GM13977 (cell line): ENCODE measurements around the gene USP25.

Source experiments
- DNase-seq: peaks from one replicate; pipeline ENCODE4 v3.0.0; 2012; ENCODE audit warnings: low spot score
- in situ Hi-C: fragments of 300-500 bp; cut with MboI; formaldehyde crosslinking; loops from one replicate; pipeline ENCODE4 v1.12.0; 2022; ENCODE audit warnings: low sequenced_read_pairs, low pct_unique_long_range_greater_than_20kb, mixed read lengths, inconsistent platforms; ENCODE audit not compliant: unreplicated experiment
- TF ChIP-seq, protein P1 (sequence below): IDR thresholded peaks from 2 replicates; pipeline ENCODE4 v1.5.1; 2012; ENCODE audit warnings: mild to moderate bottlenecking, control low read depth; ENCODE audit not compliant: insufficient read depth; ENCODE audit errors: extremely low read depth, missing control alignments

USP25 gene

DNA sequence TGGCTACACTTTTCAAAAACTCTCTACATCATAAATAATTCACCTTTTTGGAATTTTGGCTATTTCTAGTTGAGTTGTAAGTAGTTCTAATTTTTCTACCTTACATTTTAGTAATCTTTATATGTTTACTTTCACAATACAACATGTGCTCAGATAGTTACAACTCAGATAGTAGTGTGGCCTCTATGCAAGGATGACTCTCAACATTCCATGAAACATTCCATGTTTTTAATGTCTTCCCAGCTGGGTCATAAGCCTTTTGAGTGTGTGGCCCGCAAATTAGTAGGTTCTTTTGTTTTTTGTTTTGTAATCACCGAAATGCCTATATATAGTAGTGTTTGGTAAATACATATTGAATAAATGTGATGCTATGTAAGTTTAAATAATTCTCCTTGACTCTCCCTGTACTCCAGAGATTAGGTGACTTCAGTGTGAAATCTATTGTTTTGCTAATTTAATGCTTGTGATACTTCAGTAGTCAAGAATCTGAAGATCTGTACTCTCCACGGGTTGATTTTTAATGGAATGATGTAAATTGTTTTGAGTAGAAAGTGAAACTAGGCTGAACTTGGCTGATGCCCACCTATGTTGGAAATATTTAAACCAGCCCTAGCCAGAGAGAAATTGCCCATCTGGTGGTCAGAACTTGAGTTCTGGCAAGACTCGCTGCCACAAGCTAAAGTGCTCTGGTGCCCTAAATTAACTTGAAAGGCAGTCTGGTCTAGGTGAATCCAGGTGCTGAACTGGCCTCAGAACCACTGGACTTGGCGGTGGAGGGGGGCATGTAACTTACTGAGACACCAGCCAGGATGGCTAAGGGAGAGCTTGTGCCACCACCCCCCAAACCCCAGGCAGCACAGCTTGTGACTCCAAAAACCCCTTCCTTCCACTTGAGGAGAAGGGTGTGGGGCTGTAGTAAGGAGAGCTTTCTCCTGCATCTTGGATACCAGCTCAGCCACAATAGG, 165.6 kb downstream of the USP25 start:
- TF ChIP-seq, protein P1, sequence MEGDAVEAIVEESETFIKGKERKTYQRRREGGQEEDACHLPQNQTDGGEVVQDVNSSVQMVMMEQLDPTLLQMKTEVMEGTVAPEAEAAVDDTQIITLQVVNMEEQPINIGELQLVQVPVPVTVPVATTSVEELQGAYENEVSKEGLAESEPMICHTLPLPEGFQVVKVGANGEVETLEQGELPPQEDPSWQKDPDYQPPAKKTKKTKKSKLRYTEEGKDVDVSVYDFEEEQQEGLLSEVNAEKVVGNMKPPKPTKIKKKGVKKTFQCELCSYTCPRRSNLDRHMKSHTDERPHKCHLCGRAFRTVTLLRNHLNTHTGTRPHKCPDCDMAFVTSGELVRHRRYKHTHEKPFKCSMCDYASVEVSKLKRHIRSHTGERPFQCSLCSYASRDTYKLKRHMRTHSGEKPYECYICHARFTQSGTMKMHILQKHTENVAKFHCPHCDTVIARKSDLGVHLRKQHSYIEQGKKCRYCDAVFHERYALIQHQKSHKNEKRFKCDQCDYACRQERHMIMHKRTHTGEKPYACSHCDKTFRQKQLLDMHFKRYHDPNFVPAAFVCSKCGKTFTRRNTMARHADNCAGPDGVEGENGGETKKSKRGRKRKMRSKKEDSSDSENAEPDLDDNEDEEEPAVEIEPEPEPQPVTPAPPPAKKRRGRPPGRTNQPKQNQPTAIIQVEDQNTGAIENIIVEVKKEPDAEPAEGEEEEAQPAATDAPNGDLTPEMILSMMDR = no peak
- in situ Hi-C loops = no loop called here
- no peak for DNase-seq

DNA sequence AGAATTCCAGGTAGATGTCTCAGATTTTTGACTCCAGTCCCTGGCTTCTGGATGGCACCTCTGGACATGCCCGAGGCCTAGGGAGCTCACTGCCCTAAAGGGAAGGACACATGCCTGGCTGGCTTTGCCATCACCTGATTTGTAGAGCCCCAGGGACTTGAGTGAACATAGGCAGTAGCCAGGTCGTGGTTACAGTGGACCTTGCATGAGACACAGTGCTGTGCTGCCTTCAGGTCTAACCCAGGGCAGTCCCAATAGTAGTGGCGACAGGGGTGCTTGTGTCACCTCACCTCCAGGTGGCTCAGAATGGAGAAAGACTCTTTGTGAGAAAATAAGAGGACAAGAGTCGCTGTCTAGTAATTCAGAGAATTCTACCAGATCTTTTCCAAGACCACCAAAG, 166.7 kb downstream of the USP25 start:
- TF ChIP-seq, protein P1 = no peak
- in situ Hi-C loops = no loop called here
- no peak for DNase-seq

DNA sequence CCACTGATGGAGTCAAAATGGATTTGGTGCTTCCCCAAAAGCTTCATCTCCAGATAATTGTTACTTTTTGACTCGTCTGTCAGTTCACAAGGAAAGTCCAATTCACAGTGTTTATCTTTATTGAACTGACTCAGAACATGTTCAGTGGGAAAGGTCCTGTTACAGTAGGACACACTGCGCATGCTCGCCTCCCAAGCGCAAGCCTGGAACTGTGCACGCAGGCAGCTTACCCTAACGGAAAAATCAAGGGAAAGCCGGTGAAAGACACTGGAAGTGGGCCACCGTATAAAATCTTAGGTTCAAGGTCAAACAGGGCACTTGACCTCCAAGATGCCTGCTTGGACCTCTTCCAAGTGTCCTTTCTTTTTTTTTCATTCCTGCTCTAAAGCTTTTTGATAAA, 174.6 kb downstream of the USP25 start:
- DNase-seq = no peak
- in situ Hi-C loops = no loop called here
- TF ChIP-seq, protein P1 = no peak

DNA sequence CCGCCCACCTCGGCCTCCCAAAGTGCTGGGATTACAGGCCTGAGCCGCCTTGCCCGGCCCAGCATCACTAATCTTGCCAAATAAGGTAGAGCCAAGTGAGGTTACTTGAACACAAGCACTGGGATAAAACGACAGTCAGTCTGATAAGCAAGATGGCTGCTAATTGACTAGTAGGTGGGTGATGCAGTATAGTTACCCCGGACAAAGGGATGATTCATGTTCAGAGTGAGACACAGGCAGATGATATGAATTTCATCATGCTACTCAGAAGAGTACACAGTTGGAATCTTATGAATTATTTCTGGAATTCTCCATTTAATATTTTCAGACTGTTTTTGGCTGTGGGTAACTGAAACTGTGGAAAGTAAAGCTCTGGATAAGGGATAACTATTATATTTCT, 178.4 kb downstream of the USP25 start:
- DNase-seq = no peak
- in situ Hi-C loops = no loop called here
- TF ChIP-seq, protein P1 = no peak

DNA sequence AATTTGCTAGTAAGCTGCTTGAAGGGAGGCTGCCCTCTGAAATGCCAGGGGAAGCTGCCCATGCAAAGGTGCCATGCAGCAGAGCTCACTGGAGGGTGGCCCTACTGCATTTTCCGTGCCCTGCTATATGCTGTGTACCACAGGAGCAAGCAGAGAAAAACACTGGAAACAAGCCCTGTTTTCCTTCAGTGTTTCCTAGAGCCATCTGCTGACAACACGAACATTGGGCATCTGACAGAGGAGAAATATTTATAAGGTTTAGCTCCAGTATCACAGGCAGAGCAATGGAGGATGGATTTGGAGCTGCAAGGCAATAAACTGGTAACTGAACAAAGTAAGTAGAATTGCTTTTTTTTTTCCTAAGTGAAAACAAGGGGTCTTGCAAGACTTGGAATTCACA, 198.4 kb downstream of the USP25 start:
- in situ Hi-C loops = no loop called here
- no peak for DNase-seq
- TF ChIP-seq, protein P1 = no peak

DNA sequence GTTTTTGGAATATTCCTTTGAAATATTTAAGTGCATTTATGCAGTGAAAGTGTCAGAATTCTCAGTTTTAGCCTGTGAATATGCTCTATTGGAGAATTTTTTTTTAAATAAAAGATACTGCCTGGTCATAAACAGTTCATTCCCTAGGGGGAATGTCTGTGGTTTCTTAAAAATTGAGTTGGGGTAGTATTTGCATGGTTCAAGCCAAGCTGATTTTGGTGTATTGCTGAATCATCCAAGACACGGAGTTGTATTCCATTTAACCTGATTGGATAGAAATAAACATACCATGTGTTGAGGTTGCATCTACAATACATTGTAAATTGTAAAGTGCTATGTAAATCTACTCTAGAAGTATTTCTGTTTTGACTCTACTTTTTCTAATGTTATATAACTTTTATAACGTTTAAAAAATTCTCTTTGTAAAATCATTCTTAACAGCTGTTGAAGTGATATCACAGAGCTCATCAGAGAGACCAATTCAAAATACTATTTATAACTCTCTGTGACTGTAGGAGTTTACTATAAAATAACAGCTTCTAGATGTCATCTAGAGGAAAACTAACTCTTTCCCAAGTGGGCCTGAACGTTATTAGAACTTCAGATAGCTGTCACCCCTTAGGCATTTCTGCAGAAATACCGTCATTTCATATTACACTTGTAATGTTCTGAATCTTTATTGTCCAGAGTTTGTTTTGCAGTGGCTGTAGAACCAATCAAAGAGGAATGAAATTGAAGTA, 199.1 kb downstream of the USP25 start:
- in situ Hi-C loops = no loop called here
- no peak for DNase-seq
- TF ChIP-seq, protein P1 = no peak
